B cell (primary cell): ENCODE data around the gene SYNDIG1L. TPM values are rescaled to one million over a fixed set of nuclear protein-coding genes. Genes with fewer than 3 reads are reported as not detected.

ENCODE experiments used
- ATAC-seq: fragments of 200-7000 bp; cut with Tn5 transposase; one replicate; pipeline ENCODE4 v1.10.0; 2021; ENCODE audit warnings: low read depth, mild to moderate bottlenecking, moderate number of reproducible peaks, moderate library complexity
- CTCF ChIA-PET: fragments of 350-600 bp; sonication (Branson Sonifier 250); formaldehyde crosslinking; loops from one replicate; lab custom pipeline; 2021; ENCODE audit warnings: antibody characterized with exemption, inconsistent platforms; lab: Charles Lee
- POLR2A ChIA-PET: fragments of 350-600 bp; sonication (Branson Sonifier 250); formaldehyde crosslinking; loops from one replicate; lab custom pipeline; 2021; ENCODE audit warnings: antibody characterized with exemption; lab: Charles Lee
- DNase-seq: peaks from one replicate; pipeline ENCODE4 v3.0.0; 2013
- H2AFZ ChIP-seq: 2 replicates; pipeline ENCODE4 v1.6.1; 2012; ENCODE audit warnings: mild to moderate bottlenecking, low read depth, low read length; ENCODE audit not compliant: insufficient read depth, poor library complexity, severe bottlenecking
- H3K27ac ChIP-seq, 2 donors: 1 replicate in 1 of 2; 2 replicates in 1 of 2; pipeline ENCODE4 v1.5.1; 2012 to 2013; ENCODE audit warnings: low read length in 2 of 2, mild to moderate bottlenecking in 2 of 2, moderate library complexity in 1 of 2
- H3K27me3 ChIP-seq, 4 experiments: fragments of 200-600 bp in 1 of 4; sonication (generic) in 1 of 4; replicated peaks in 1 of 4; 1 replicate in 2 of 4; 2 replicates in 2 of 4; pipeline versions ENCODE4 v1.6.1 to v1.7.0; 2013 to 2016; ENCODE audit warnings: low read length in 3 of 4, mild to moderate bottlenecking in 2 of 4, mixed read lengths in 1 of 4, moderate library complexity in 1 of 4; ENCODE audit not compliant: insufficient read depth in 4 of 4, control insufficient read depth in 3 of 4; ENCODE audit errors: control extremely low read depth in 1 of 4
- H3K36me3 ChIP-seq, 2 experiments: replicated peaks in 1 of 2; 1 replicate in 1 of 2; 2 replicates in 1 of 2; pipeline versions ENCODE4 v1.6.1 to v1.7.1; 2013; ENCODE audit warnings: low read length in 1 of 2; ENCODE audit not compliant: insufficient read depth in 2 of 2, control insufficient read depth in 1 of 2; ENCODE audit errors: control extremely low read depth in 1 of 2, extremely low read depth in 1 of 2
- H3K4me1 ChIP-seq, 2 donors: fragments of 200-600 bp in 1 of 2; sonication (generic) in 1 of 2; 1 replicate in 1 of 2; 2 replicates in 1 of 2; pipeline versions ENCODE4 v1.5.1 to v1.6.1; 2013 to 2017; ENCODE audit warnings: low read length in 2 of 2; ENCODE audit not compliant: control insufficient read depth in 2 of 2, insufficient read depth in 2 of 2
- H3K4me2 ChIP-seq: replicated peaks from 2 replicates; pipeline ENCODE3; 2012; ENCODE audit warnings: mild to moderate bottlenecking, low read depth, low read length; ENCODE audit not compliant: poor library complexity, severe bottlenecking
- H3K4me3 ChIP-seq, 5 experiments: fragments of 200-600 bp in 1 of 5; sonication (generic) in 1 of 5; 1 replicate in 3 of 5; 2 replicates in 2 of 5; pipeline versions ENCODE4 v1.5.1 to v1.7.0; 2011 to 2016; ENCODE audit warnings: low read length in 4 of 5, mild to moderate bottlenecking in 4 of 5, low read depth in 2 of 5, control low read depth in 1 of 5, moderate library complexity in 1 of 5; ENCODE audit not compliant: insufficient read depth in 1 of 5; ENCODE audit errors: control extremely low read depth in 1 of 5, extremely low read depth in 1 of 5
- H3K79me2 ChIP-seq: fragments of 200-600 bp; sonication (generic); one replicate; pipeline ENCODE4 v1.6.0; 2016; ENCODE audit warnings: low read length; ENCODE audit not compliant: control insufficient read depth, insufficient read depth
- H3K9ac ChIP-seq: fragments of 200-600 bp; sonication (generic); 2 replicates; pipeline ENCODE4 v1.6.1; 2017; ENCODE audit warnings: mild to moderate bottlenecking, low read length, moderate library complexity
- H3K9me3 ChIP-seq, 3 donors: one replicate each; pipeline versions ENCODE4 v1.6.1 to v1.7.1; 2013; ENCODE audit warnings: low read length in 2 of 3; ENCODE audit not compliant: control insufficient read depth in 2 of 3, insufficient read depth in 1 of 3; ENCODE audit errors: control extremely low read depth in 1 of 3
- H4K20me1 ChIP-seq: 2 replicates; pipeline ENCODE4 v1.6.0; 2012; ENCODE audit warnings: mild to moderate bottlenecking, low read length; ENCODE audit not compliant: insufficient read depth, control insufficient read depth, poor library complexity, severe bottlenecking
- H3K27ac Mint-ChIP-seq: one replicate; pipeline ENCODE4 v1.8.0; 2021; ENCODE audit warnings: mixed read lengths
- H3K27me3 Mint-ChIP-seq: one replicate; pipeline ENCODE4 v1.8.0; 2021; ENCODE audit warnings: mixed read lengths
- H3K4me1 Mint-ChIP-seq: one replicate; pipeline ENCODE4 v1.8.0; 2021; ENCODE audit warnings: mixed read lengths
- H3K4me3 Mint-ChIP-seq: one replicate; pipeline ENCODE4 v1.8.0; 2021; ENCODE audit warnings: mixed read lengths
- H3K9me3 Mint-ChIP-seq: one replicate; pipeline ENCODE4 v1.8.0; 2022; ENCODE audit warnings: mixed read lengths; ENCODE audit not compliant: insufficient read depth
- CTCF ChIP-seq: fragments of 200-600 bp; IDR thresholded peaks from one replicate; pipeline ENCODE4 v1.8.0; 2022; ENCODE audit warnings: antibody characterized with exemption, mild to moderate bottlenecking
- EZH2 ChIP-seq: IDR thresholded peaks from 2 replicates; pipeline ENCODE4 v1.6.1; 2012; ENCODE audit warnings: borderline replicate concordance, low read depth, mild to moderate bottlenecking, moderate library complexity, low read length; ENCODE audit not compliant: insufficient read depth, poor library complexity, severe bottlenecking
- WGBS: methylation state at CpG from one replicate; pipeline ENCODE4 v1.1.5; 2013; ENCODE audit warnings: missing lambda C conversion rate; ENCODE audit not compliant: insufficient coverage; 5-methylcytosine and 5-hydroxymethylcytosine counted together
- intact Hi-C: fragments of 100-400 bp; cut with micrococcal nuclease; formaldehyde crosslinking; loops from one replicate; pipeline ENCODE4 v1.10.0; 2022
- polyA plus RNA-seq: library from polyadenylated mRNA; depleted of rRNA; stranded (reverse); fragments of >200 nt; gene quantifications from 2 replicates; pipeline ENCODE4 v1.2.3, GENCODE V29; 2012
- total RNA-seq, 2 donors: library from RNA; stranded (reverse); fragments of 120-200 nt in 1 of 2; gene quantifications; 1 replicate in 1 of 2; 2 replicates in 1 of 2; pipeline versions ENCODE4 v1.2.3 to v1.2.4, GENCODE V29; 2013 to 2022

Gene SYNDIG1L
- total and polyA plus RNA-seq, 2 donors (not counting 1 experiment from before 2014, with no cell fraction given) = 0.16 TPM; not detected in 1

- Histone ChIP-seq H3K4me1 (no peaks in the 10 kb centered on the region), H3K79me2 (no peaks in the 10 kb centered on the region), H3K4me3 (no peak overlapping the region), H3K9me3 (no peaks in the 10 kb centered on the region), H2AFZ (no peak overlapping the region), H3K4me2 (no peak overlapping the region), H3K27me3 (peaks cover 0 to 8% (median 0%) of the 10 kb centered on the region in 4 experiments), H4K20me1 (no peaks in the 10 kb centered on the region), H3K9ac (no peak overlapping the region), H3K36me3 (no peaks in the 10 kb centered on the region), H3K27ac (no peak overlapping the region)
- TF ChIP-seq CTCF (no peak), EZH2 (no peak)
- Mint-ChIP-seq H3K27me3 (peaks cover 33% of the 10 kb centered on the region), H3K27ac (no peak overlapping the region), H3K9me3 (no peaks in the 10 kb centered on the region), H3K4me3 (no peak overlapping the region), H3K4me1 (no peaks in the 10 kb centered on the region)
- POLR2A ChIA-PET = no interaction called here
- intact Hi-C loops = no loop called here
- 30% methylated on average over 2 of the region's 3 CpGs for WGBS
- DNase-seq (no peak), ATAC-seq (no peak)
- CTCF ChIA-PET = interaction anchor here (0.9 kb wide), 1 partner anchor 74 kb away, joined by 3 read pairs; no protein-coding TSS in a partner anchor
Observed at GRCh38 chr14:74437496-74438053, 11.6 kb upstream of the SYNDIG1L start.

- no peaks in the 10 kb centered on the region for H4K20me1 ChIP-seq
- H3K27ac Mint-ChIP-seq = no peak overlapping the region
- H3K36me3 ChIP-seq = no peaks in the 10 kb centered on the region
- WGBS = no CpG with 5 or more reads among the region's 2 CpGs
- no peak overlapping the region for H3K4me3 ChIP-seq
- H3K4me1 ChIP-seq = no peaks in the 10 kb centered on the region
- peaks cover 54% of the 10 kb centered on the region for H3K27me3 Mint-ChIP-seq
- no peaks in the 10 kb centered on the region for H3K79me2 ChIP-seq
- no peak overlapping the region for H3K27ac ChIP-seq
- H3K27me3 ChIP-seq = peaks cover 0 to 8% (median 0%) of the 10 kb centered on the region in 4 experiments
- intact Hi-C loops = no loop called here
- no peak overlapping the region for H3K9ac ChIP-seq
- DNase-seq = no peak
- ChIA-PET POLR2A (no interaction called here), CTCF (no interaction called here)
- H3K9me3 ChIP-seq = no peaks in the 10 kb centered on the region
- no peak overlapping the region for H3K4me2 ChIP-seq
- H3K9me3 Mint-ChIP-seq = no peaks in the 10 kb centered on the region
- no peak overlapping the region for H2AFZ ChIP-seq
- ATAC-seq = no peak
- TF ChIP-seq CTCF = no peak
- TF ChIP-seq EZH2 = no peak
- H3K4me1 Mint-ChIP-seq = no peaks in the 10 kb centered on the region
- no peak overlapping the region for H3K4me3 Mint-ChIP-seq
Observed at GRCh38 chr14:74434294-74434693, 8.3 kb upstream of the SYNDIG1L start.
